Gastroesophageal sphincter (tissue), 3 donors: ENCODE measurements around the gene SLC2A4.

Source experiments
- EP300 ChIP-seq: sonication (generic); formaldehyde crosslinking; IDR thresholded peaks from one replicate; pipeline ENCODE4 v1.6.1; 2017; ENCODE audit warnings: antibody characterized with exemption, mild to moderate bottlenecking
- TF ChIP-seq, protein P1 (sequence below), 4 experiments: fragments of 200-600 bp in 2 of 4; fragments of 450-650 bp in 2 of 4; sonication (generic) in 1 of 4; IDR thresholded peaks; one replicate each; pipeline ENCODE4 v1.5.1; 2017 to 2019; ENCODE audit warnings: antibody characterized with exemption in 4 of 4, mild to moderate bottlenecking in 2 of 4, moderate library complexity in 2 of 4

DNA sequence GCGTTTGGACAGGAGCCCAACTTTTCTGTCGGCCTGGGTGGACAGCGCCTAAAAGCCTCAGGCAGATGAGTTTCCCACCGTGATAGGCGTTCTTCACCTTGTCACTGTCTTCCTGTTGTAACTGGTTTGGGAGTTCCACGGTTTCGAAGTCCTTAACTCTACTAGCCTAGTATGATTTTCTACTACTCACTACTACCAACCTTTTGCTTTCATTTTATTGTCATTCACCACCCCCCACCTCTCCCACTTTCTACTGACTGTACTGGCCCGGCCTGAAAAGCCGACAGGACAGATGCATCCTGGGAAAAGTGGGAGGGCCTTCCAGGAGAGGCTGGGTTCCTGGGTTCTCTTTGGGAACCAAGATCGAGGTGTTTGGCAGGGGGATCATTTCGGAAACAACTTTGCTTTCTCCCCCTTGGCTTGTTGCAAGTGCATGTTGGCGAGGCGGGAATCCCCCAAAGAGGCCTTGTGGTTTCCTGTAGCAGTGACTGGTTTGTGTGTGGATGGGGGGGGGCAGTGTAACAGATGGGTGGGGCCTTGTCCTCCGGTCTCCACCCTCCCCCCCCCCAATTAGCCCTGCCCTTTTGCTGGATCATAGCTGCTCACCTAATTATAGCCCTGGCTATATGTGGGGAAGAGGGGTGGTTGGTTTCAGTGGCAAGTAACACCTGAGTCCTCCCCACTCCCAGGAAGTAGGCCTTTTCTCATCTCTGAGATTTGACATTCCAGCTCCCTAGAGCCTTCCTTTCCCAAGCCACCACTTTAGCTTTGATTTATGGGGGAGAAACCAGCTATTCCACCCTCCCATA lies 27.3 kb downstream of the SLC2A4 start:
- TF ChIP-seq EP300 = no peak
- TF ChIP-seq, protein P1, sequence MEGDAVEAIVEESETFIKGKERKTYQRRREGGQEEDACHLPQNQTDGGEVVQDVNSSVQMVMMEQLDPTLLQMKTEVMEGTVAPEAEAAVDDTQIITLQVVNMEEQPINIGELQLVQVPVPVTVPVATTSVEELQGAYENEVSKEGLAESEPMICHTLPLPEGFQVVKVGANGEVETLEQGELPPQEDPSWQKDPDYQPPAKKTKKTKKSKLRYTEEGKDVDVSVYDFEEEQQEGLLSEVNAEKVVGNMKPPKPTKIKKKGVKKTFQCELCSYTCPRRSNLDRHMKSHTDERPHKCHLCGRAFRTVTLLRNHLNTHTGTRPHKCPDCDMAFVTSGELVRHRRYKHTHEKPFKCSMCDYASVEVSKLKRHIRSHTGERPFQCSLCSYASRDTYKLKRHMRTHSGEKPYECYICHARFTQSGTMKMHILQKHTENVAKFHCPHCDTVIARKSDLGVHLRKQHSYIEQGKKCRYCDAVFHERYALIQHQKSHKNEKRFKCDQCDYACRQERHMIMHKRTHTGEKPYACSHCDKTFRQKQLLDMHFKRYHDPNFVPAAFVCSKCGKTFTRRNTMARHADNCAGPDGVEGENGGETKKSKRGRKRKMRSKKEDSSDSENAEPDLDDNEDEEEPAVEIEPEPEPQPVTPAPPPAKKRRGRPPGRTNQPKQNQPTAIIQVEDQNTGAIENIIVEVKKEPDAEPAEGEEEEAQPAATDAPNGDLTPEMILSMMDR (IDR thresholded peaks at IDR 0.05) = no peak
